DOHH2 (cell line): ENCODE measurements around the gene LPCAT2.

Experiments
- CTCF ChIP-seq: fragments of 200-600 bp; sonication (generic); IDR thresholded peaks from one replicate; pipeline ENCODE4 v1.5.1; 2014; ENCODE audit warnings: antibody characterized with exemption, mild to moderate bottlenecking, low read depth, low read length; ENCODE audit not compliant: poor library complexity, severe bottlenecking
- EZH2phosphoT487 ChIP-seq: fragments of 200-600 bp; sonication (generic); IDR thresholded peaks from 2 replicates; pipeline ENCODE4 v1.6.1; 2017; ENCODE audit warnings: borderline replicate concordance, mild to moderate bottlenecking, antibody characterized with exemption, low read length, moderate library complexity, mixed read lengths

GRCh38 chr16:55487048-55487803 is 21.6 kb upstream of the LPCAT2 start:
- TF ChIP-seq EZH2phosphoT487: no peak
- no peak for TF ChIP-seq CTCF
